Fibroblast of lung (primary cell): ENCODE measurements around the gene ALOXE3.

Experiments
- EZH2 ChIP-seq: IDR thresholded peaks from 2 replicates; pipeline ENCODE4 v1.5.1; 2012; ENCODE audit warnings: low read length, control low read depth, mild to moderate bottlenecking; ENCODE audit errors: missing control alignments
- TF ChIP-seq, protein P1 (sequence below), 2 donors: IDR thresholded peaks in 1 of 2; conservative IDR thresholded peaks in 1 of 2; 1 replicate in 1 of 2; 2 replicates in 1 of 2; pipeline ENCODE4 v1.5.1; 2011 to 2012; ENCODE audit warnings: low read length in 2 of 2, control low read depth in 1 of 2, inconsistent platforms in 1 of 2, low read depth in 1 of 2, mild to moderate bottlenecking in 1 of 2

GRCh38 chr17:8167526-8167925, 49.2 kb upstream of the ALOXE3 start:
- TF ChIP-seq, protein P1, sequence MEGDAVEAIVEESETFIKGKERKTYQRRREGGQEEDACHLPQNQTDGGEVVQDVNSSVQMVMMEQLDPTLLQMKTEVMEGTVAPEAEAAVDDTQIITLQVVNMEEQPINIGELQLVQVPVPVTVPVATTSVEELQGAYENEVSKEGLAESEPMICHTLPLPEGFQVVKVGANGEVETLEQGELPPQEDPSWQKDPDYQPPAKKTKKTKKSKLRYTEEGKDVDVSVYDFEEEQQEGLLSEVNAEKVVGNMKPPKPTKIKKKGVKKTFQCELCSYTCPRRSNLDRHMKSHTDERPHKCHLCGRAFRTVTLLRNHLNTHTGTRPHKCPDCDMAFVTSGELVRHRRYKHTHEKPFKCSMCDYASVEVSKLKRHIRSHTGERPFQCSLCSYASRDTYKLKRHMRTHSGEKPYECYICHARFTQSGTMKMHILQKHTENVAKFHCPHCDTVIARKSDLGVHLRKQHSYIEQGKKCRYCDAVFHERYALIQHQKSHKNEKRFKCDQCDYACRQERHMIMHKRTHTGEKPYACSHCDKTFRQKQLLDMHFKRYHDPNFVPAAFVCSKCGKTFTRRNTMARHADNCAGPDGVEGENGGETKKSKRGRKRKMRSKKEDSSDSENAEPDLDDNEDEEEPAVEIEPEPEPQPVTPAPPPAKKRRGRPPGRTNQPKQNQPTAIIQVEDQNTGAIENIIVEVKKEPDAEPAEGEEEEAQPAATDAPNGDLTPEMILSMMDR (conservative IDR thresholded peaks at IDR 0.05 in 1 of 2, IDR thresholded peaks at IDR 0.05 in 1 of 2; ENCODE audit: low read depth in 1 of 2, low read length in 2 of 2), result no peak
- no peak for TF ChIP-seq EZH2
